GM19438 (cell line): ENCODE results near the gene AMOTL1.

Experiments used
- ATAC-seq: cut with Tn5 transposase; IDR thresholded peaks from one replicate; pipeline ENCODE4 v1.9.1; 2021; ENCODE audit warnings: low read depth; ENCODE audit not compliant: unreplicated experiment

The AMOTL1 gene

GRCh38 chr11:94768602-94769541, 716 bp downstream of the AMOTL1 start:
- peak; percentile 41 for ATAC-seq

- no peak for ATAC-seq
Measured at GRCh38 chr11:94769880-94770279, 1.7 kb downstream of the AMOTL1 start.

- ATAC-seq = no peak
Measured at GRCh38 chr11:94770563-94771120, 2.5 kb downstream of the AMOTL1 start.

DNA sequence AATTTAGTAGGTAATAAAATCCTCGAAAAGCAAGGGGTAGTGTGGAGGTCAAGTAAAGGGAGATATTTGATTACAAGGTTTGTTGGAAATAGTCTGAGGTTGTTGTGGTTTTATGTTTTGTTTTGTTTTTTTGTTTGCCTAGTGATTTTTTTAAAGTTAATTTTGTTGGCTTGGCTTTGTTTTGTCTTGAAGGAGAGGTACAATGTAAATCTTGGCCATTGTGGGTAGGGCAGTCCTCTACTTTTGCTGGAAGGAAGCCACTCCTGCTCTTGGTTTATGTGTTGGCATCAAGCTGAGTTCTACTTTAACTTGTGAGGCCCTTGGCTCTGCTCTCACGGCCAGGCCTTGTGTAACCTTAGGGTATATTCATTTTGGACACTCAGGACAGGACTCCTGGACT, 3.2 kb downstream of the AMOTL1 start:
- ATAC-seq = no peak

- no peak for ATAC-seq
Measured at GRCh38 chr11:94771951-94772350, 3.8 kb downstream of the AMOTL1 start.

- no peak for ATAC-seq
Measured at GRCh38 chr11:94773842-94774241, 5.7 kb downstream of the AMOTL1 start.

DNA sequence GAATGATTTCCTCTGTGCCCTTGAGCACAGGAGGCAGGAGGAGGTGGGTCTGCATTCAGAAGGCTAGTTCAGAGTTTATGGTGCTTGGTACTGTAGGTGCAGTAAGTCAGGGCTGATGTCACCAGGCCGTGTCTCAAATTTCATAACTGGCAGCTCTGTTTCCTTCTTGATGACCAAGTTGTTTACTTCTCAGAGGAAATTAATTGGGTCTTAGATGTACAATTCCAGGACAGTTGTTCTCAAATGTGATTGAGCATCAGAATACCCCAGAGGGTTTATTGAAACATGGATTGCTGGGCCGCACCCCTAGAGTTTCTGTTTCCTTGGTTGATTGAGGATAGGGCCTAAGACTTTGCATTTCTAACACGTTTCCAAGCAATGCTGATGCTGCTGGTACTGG, 6.2 kb downstream of the AMOTL1 start:
- no peak for ATAC-seq

DNA sequence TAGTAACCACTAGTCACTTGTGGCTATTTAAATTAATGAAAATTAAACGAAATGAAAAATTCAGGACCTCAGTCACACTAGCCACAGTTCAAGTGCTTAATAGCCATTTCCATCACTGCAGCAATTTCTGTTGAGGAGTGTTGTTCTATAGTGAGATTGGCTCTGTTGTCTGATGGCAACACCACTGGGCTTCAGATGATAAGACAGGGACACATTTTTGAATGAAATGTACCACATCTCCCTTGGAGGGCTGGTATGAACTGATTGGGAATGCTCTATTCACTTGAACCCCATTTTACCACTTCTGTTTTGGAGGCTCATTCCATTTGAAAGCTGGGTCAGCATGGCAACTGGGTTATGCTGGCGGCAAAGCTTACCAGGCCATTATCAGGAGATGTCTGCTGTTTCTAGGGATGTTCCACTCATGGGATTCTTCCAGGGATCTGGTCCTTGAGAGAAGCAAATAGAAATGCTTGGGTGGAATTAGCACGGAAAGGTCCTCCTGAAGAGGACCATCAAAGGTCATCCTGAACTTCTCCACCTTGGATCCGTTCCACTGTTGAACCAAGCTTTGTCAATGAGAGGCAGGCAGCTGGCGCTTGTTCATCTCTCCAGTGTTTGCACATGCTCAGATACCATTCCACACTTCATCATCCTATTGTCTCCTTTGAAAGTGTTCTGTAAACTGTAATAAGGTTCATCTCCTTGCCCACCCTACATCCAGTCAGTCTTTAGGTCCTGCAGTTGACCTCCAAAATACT, 7.6 kb downstream of the AMOTL1 start:
- no peak for ATAC-seq

- ATAC-seq = peak; percentile 53
Measured at GRCh38 chr11:94776351-94777321, 8.5 kb downstream of the AMOTL1 start.

DNA sequence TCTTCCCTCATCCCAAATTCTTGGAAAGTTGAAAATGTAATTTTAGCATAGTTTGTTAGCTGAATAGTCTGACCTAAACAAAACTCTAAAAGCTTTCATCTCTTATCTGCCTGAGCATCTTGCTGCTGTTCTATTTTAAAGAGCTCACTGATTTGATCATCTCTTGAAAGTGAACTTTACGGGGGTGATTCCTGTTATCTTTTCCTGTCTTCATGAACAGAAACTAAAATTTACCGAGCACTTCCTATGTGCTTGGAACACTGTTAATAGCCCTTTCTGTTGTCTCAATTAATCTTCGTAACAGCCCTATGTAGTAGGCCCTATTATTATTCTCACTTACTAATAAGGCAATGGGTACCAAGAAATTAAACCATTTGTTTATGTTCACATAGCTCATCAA, 12.3 kb downstream of the AMOTL1 start:
- no peak for ATAC-seq

DNA sequence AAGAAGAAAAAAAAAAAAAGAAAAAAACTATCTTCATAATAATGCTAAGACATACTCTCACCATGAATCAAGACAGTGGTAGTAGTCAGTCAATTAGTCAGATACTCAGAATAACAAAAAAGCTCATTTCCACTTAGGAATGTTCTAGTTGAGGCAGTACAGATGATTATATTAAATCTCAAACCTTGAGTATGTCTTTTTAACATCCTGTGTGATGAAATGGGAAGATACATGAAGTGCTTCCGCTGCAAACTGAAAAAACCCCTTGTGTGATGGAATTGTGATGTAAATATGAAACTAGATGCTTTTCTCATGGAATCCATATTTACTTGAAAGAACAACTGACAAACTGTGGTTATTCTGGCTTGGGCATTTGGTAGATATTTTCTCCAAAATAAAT, 13.7 kb downstream of the AMOTL1 start:
- no peak for ATAC-seq

DNA sequence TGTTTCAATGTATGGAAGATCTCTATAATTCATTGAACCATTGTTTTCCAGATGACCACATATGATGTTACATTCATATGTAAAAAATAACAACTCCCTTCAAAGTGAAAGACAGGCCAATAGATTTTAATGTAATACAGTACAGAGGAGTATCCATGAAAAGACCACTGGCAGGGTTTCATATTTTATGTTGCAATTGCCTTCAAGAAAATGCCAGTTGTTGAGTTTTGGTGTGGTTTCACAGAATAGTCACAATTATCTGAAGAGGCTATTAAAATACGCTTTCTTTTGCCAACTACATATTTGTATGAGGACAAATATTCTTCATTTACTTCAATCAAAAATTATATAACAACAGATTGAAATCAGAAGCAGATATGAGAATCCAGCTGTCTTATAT, 14.3 kb downstream of the AMOTL1 start:
- no peak for ATAC-seq

DNA sequence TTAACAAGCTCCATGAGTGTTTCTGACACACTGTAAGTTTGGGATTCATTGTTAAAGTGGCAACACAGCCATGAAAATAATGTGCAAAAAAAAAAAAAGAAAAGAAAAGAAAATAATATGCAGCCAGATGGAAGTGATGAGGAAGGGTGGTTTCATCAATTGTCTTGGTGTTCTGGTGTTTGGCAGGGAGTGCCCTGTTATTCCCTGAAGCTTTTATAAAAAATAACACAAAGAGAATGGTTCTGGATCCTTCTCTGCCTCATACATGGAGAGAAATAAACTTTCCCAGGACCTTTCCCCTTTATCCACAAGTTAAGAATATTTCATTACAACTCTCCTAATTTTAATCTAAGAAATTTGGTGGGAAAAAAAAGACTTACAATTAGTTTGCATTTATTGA, 16.7 kb downstream of the AMOTL1 start:
- no peak for ATAC-seq

DNA sequence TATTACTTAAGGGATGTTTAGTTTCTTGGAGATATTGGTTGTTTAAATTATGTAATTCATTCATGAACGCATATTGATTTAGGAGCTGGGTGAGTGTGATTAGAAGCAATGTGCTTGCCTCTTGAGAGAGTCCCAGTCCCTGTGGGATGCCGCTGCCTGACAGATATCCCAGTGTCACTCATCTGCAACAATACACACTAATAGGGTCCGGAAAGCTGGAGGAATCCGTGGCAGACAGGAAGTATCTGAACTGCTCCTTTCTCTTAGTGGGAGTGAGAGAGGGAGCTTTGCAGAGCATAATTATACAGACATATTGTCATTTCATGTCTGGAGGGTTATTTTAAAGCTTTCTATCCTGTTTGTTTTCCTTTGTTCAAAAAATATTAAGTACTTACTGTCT, 17.4 kb downstream of the AMOTL1 start:
- ATAC-seq = no peak

GRCh38 chr11:94786264-94787126, 18.3 kb downstream of the AMOTL1 start:
- ATAC-seq = no peak

DNA sequence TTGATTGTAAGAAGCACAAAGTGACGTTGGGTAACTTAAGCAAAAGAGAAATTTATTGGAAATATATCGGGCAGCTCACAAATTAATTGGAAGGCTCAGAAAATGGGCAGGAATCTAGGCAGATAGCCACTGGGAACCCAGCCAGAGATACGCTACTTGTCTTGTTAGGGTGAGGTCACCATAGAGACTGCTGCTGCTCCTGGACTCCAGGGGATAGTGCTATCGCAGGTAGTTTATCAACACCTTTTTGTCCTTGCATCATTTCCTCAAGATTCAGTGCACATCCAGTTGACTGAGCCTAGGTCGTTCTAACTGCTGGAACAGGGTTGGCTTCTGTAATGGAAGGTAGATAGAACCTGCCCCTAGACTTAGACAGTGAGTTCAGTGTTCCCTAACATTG, 19.6 kb downstream of the AMOTL1 start:
- no peak for ATAC-seq

GRCh38 chr11:94788396-94788795, 20.2 kb downstream of the AMOTL1 start:
- no peak for ATAC-seq

- ATAC-seq = no peak
Measured at GRCh38 chr11:94790197-94790596, 22.0 kb downstream of the AMOTL1 start.

DNA sequence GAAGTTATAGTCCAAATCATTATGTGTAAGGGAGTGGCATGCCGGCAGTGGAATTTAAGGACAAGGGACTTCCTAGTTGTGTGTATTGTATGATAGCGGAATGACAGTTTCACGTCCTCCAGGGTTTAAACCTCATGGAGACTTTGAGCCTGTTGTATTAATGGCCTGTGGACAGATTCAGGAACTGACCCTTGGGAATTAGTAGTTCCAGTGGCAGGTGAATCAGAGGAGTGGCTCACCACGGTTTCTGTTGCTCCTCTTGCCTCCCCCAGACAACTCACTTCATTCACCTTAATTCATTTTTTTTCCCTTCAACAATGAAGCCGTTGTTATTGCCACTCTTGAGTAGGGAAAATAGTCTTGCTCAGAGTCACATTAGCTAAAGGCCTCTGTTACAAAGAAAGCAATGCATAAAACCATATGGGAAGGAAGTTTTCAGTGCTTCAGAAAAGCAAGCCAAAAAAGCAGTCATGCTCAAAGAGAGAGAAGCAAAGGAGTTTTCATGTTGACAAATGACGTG, 22.6 kb downstream of the AMOTL1 start:
- no peak for ATAC-seq
